GM21786 (cell line): ENCODE results near the gene ISLR.

Source experiments
- ATAC-seq: cut with Tn5 transposase; IDR thresholded peaks from one replicate; pipeline ENCODE4 v1.9.1; 2021; ENCODE audit not compliant: unreplicated experiment

Gene ISLR

GRCh38 chr15:74192751-74193150 lies 19.2 kb downstream of the ISLR start:
- ATAC-seq: no peak

DNA sequence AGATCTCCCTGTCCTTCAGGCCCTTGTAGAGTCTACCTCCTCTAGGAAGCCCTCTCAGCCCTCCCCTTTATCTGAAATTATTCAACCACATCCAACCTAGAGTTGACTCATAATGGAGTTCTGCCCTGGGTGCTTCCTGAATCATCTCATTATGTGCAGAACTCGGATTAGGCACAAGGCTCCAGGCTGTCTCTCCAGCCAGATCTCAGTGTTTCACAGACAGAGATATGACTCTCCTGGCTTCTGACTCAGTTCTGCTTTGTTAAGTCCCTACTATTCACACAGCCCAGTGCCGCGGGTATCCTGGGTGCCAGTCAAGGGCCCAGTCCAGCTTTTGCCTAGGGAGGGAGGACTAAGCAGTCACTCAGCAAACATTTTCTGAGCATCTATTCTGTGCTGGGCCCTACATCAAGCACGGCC lies 19.8 kb downstream of the ISLR start:
- ATAC-seq: no peak

DNA sequence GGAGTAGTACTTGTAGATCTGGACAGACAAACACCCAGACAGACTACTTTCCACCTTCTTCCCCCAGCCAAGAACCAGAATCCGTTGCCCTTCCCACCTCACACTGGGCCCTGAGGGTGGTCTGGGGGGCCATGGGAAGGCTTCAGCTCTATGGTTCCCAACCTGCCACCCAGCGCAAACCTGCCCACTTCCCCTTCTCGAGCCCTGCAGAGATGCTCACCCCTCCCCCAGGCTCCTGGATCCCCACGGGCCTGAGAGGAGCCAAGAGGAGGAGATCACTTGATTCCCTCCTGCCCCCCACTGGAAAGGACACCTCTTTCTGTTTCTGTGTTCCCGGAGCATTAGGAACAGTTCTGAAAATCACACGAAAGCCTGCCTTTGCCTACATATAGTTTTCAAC lies 20.4 kb downstream of the ISLR start:
- ATAC-seq: no peak

DNA sequence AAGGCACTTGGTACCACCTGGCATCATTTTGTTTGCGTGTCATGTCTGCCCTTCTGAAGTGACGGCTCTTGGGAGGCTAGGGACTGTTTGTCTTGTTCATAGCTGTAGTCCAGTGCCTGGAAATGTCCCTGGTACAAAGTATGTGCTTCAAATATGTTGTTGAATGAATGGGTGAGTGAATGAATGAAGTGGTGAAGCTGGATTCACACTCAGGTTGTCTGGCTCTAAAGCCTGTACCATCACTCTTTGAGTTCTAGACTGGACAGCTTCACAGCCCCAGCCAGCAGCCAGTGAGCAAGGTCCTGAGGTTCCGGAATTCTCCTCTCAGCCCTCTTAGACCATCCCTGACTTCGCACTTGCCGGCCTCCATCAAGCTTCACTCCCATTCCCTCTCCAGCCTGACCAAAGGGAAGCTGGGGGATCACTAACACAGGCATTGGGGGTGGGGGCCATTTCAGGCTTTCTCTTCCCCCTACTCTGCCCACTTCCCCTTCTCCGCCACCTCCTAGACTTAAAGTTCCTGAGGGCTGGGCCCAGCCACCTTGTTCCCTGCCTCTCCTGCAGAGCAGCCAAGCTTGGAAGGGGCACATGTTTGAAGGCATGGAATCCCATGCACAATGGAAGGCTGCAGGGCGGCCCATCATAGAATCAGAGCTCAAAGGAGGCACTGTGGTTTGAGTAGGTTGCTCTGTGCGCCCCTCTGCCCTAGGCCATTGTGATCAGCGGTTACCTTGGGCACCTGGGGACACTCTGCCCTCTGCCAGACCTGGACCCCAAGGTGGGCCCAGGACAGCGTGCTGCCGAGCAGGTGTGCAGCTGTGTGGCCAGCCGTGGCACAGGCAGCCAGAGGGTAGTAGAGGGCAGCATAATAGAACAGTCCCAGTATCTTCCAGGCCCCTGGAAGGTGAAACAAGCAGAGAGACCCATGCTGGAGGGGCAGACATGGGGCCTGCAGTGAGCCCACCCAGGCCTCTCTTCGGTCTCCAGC lies 21.4 kb downstream of the ISLR start:
- no peak for ATAC-seq

GRCh38 chr15:74196175-74196574 lies 22.7 kb downstream of the ISLR start:
- ATAC-seq: no peak

- ATAC-seq: no peak
Observed at GRCh38 chr15:74197176-74197965, 23.9 kb downstream of the ISLR start.

- ATAC-seq: no peak
Observed at GRCh38 chr15:74199297-74199652, 25.8 kb downstream of the ISLR start.

GRCh38 chr15:74200412-74200815 lies 26.9 kb downstream of the ISLR start:
- ATAC-seq: no peak

DNA sequence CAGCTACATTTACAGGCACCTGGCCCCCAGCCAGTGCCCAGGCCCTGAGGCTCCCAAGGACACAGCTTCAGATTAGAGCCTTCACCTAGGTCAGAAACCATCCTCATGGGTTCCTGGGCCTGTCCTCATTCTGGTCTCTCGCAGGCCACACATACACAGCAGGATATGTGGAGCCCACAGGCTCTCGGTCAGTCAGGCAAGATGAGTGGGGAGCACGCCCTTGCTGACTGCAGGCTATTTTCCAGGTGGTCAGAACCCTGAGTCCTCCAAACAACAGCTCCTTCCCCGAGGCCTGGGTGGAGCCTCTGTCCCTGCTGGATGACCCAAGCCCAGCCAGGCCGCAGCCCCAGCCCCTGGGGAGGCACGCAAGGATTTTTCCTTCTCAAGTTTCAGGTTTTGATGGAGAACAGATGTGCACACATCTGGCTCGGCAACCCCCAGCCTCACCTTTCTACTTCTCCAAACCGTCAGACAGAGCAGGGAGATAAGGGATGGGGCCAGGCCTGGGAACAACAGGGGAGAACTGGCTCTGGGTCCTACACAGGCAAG lies 27.4 kb downstream of the ISLR start:
- no peak for ATAC-seq

DNA sequence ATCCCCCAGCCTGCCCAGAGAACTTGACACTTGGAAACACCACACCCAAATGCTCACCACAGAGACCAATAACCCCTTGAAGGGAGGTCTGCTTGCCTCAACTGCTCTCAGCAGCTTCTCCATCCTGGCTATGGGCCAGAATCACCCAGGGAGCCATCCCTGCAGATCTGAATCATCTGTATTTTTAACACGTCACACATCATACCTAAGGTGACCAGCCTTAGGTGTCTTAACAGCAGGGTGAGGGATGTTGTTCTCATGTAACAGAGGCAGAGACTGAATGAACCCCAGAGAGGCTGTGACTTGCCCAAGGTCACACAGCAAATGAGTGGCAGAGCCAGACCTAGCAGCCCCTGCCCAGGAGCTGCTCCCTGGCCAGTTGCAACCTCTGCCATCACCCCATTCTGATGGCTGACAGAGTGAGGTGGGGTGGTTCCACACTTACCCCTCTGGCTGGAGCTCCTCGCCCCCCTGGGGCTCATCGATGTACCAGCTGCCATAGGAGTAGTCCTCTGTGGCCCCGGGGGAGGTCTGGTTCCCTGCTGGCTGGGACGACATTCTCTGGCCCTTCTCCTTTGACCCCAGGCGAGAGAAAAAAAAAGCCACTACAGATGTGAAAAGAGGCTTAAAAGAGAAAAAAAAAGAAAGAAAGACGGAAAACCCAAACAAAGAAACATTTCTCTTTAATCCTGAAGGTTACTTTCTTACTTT lies 28.4 kb downstream of the ISLR start:
- ATAC-seq: no peak

GRCh38 chr15:74202452-74203401 lies 29.2 kb downstream of the ISLR start, which contains the start of gene STRA6:
Gene STRA6 (minus strand): TSS chr15:74202787. CDS start chr15:74202267, 520 bp downstream.
- ATAC-seq: no peak

- no peak for ATAC-seq
Observed at GRCh38 chr15:74203914-74204431, 30.5 kb downstream of the ISLR start.

DNA sequence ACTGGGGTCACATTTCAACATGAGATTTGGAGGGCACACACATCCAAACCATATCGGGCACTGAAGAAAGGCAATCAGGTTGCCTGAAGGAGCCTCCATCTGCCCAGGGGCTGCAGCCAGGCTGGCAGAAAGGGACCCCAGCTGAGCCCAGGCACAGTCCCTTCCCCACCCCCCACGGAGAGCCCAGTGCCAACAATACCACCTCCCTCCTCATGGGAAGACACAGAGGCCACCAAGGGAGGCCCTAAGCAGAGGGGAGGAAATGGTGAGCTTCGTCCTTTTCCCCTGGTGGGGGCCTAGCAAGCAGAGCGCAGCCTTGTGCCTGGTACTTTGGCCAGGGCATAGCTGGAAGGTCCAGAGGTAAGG lies 32.1 kb downstream of the ISLR start:
- ATAC-seq: no peak

DNA sequence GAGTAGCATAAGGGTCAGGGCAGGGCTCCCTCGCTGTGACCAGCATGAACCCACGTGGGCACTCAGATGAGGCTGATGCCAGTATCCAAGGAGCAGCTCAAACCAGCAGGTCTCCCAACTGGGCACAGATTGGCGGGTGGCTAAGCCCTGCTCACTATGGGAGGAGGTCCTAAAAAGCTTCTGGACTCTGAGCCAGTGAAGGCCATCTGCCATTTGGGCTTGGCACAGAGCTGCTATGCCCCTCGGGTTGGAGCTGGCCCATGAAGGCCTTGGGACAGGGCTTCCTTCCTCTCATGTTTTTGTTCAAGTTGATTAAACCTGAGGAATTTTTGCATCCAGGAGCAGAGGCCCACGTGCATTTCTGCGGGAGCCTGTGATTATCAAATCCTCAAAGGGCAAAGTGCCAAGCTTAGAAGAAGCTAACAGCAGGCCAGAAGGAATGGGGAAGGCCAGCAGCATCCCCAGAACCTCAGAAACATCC lies 33.3 kb downstream of the ISLR start:
- ATAC-seq: no peak

- ATAC-seq: no peak
Observed at GRCh38 chr15:74207652-74208440, 34.3 kb downstream of the ISLR start.

- ATAC-seq: no peak
Observed at GRCh38 chr15:74208496-74208895, 35.0 kb downstream of the ISLR start.

- ATAC-seq: no peak
Observed at GRCh38 chr15:74208901-74209559, 35.5 kb downstream of the ISLR start.

- no peak for ATAC-seq
Observed at GRCh38 chr15:74209560-74209958, 36.0 kb downstream of the ISLR start.
